ENCODE measurements around the gene ZNF502.

ZNF502 gene

DNA sequence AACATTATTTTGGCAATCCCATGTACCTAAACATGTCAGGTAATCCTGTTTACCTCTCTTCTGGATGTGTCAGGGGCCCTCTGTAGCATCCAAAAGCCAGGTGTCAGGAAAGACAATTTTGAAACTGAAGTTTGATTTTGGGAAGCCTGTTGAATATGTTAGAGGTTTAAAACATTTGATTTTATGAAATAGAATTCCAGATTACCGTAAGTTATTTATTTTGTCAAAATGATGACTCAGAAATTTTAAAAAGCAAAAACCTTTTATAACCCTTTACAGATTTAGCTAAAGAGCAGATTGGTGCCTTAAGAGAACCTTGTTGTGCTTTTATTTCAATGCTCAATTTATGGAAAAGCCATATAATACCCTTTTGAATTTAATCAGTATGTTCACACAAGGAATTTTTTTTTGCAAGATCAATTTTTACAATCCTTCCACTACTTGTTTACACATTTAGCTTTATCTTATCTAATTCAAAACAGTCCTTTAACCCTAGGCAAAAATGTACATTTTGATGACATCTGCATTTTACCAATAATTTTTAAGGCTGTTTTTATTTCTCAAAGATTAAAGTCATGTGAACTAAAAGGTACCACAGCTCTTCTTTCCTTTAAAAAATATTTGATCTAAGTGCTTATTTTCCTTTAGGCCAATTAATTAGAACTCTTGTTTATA, 59.1 kb downstream of the ZNF502 start:
- DNase-seq, result no peak

DNA sequence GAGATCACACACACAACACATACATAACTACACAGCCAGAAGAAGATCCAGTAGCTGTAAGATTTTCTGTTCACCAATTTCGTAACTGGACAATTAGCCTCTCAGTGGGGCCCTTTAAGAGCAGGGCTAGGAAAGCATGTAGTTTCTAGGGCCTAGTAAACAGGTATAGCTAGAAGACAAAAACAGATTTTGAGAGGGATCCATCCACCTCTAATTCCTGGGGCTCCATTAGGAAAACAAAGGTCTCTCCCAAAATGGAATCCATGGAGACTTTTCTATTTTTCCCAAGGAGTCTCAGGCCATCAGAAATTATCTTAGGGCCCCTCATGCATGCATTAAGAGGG, 59.6 kb downstream of the ZNF502 start:
- DNase-seq, result no peak

All from CD4-positive, alpha-beta T cell treated with Interleukin-1 beta for 1 hour (primary cell).